B cell (primary cell): Measurements from ENCODE around the gene U2AF2.

Experiments used
- CTCF ChIP-seq: fragments of 200-600 bp; IDR thresholded peaks from one replicate; pipeline ENCODE4 v1.8.0; 2022; ENCODE audit warnings: antibody characterized with exemption, mild to moderate bottlenecking
- EZH2 ChIP-seq: IDR thresholded peaks from 2 replicates; pipeline ENCODE4 v1.6.1; 2012; ENCODE audit warnings: borderline replicate concordance, low read depth, mild to moderate bottlenecking, moderate library complexity, low read length; ENCODE audit not compliant: insufficient read depth, poor library complexity, severe bottlenecking

- no peak for TF ChIP-seq CTCF
- TF ChIP-seq EZH2, result no peak
Observed at GRCh38 chr19:55635856-55636440, 18.9 kb upstream of the U2AF2 start.
